ENCODE results near the gene ZFP37.
"Not testable (repeated sequence)": the region's sequence is repeated elsewhere in the genome, so short reads cannot be mapped to it uniquely, and the experiment has no call there.

DNA sequence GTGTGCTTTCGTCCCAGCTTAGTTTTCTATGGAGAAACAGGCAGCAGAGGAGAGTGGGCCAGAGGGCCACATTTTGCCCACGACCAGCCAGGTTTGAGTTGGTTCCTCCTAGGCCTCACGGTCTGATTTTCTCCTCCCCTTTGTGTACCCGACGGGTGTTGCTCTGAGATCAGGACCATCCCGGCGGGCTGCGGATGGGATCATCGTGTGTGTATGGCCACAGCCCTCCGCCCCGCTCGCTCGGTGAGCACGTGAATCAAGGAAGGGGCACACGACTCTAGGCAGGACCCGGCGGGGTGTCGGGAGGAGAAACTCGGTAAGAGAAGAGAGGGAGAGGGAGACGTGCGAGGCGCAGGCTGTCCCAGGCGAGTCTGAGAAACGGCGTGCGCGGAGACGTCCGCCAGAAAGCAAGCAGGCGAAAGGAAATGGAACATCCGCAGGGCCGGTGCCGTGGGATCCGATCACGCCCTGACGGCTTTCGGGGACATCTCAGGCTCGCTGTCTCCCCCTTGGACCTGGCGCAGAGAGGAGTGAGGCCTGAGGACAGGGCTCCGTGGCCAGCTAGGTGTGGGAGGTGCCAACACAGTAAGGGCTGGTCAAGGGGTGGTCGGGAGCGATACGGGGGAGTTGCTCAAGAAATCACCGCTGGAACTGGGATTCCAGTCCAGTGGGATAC, 5.9 kb upstream of the ZFP37 start:
- TF ChIP-seq, protein P1, sequence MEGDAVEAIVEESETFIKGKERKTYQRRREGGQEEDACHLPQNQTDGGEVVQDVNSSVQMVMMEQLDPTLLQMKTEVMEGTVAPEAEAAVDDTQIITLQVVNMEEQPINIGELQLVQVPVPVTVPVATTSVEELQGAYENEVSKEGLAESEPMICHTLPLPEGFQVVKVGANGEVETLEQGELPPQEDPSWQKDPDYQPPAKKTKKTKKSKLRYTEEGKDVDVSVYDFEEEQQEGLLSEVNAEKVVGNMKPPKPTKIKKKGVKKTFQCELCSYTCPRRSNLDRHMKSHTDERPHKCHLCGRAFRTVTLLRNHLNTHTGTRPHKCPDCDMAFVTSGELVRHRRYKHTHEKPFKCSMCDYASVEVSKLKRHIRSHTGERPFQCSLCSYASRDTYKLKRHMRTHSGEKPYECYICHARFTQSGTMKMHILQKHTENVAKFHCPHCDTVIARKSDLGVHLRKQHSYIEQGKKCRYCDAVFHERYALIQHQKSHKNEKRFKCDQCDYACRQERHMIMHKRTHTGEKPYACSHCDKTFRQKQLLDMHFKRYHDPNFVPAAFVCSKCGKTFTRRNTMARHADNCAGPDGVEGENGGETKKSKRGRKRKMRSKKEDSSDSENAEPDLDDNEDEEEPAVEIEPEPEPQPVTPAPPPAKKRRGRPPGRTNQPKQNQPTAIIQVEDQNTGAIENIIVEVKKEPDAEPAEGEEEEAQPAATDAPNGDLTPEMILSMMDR (IDR thresholded peaks at IDR 0.05): not testable (repeated sequence)
- not testable (repeated sequence) for TF ChIP-seq POLR2AphosphoS5 (IDR thresholded peaks at IDR 0.05)
